Liver (tissue), 3 donors: ENCODE measurements around the gene MAP3K10.

Source experiments
- ATF3 ChIP-seq: IDR thresholded peaks from 2 replicates; pipeline ENCODE4 v1.6.1; 2016; ENCODE audit warnings: antibody characterized with exemption
- CTCF ChIP-seq: fragments of 150-350 bp; IDR thresholded peaks from 2 replicates; pipeline ENCODE4 v1.5.1; 2017; ENCODE audit warnings: improper control_type of control experiment, low read depth, low read length; ENCODE audit not compliant: missing input control
- GABPA ChIP-seq, 2 donors: IDR thresholded peaks in 1 of 2; conservative IDR thresholded peaks in 1 of 2; 2 replicates each; pipeline ENCODE4 v1.6.1; 2016; ENCODE audit warnings: antibody characterized with exemption in 2 of 2, mild to moderate bottlenecking in 1 of 2, moderate library complexity in 1 of 2
- JUND ChIP-seq, 2 donors: IDR thresholded peaks; 2 replicates each; pipeline ENCODE4 v1.6.1; 2016; ENCODE audit warnings: antibody characterized with exemption in 2 of 2
- MAX ChIP-seq: IDR thresholded peaks from 2 replicates; pipeline ENCODE4 v1.6.1; 2016; ENCODE audit warnings: antibody characterized with exemption
- RAD21 ChIP-seq, 2 donors: IDR thresholded peaks; 2 replicates each; pipeline ENCODE4 v1.6.1; 2016; ENCODE audit warnings: antibody characterized with exemption in 2 of 2, mild to moderate bottlenecking in 2 of 2
- SP1 ChIP-seq: IDR thresholded peaks from 2 replicates; pipeline ENCODE4 v1.6.1; 2018; ENCODE audit warnings: antibody characterized with exemption, mild to moderate bottlenecking
- TAF1 ChIP-seq: conservative IDR thresholded peaks from 2 replicates; pipeline ENCODE4 v1.6.1; 2016; ENCODE audit warnings: antibody characterized with exemption, mild to moderate bottlenecking
- YY1 ChIP-seq: IDR thresholded peaks from 2 replicates; pipeline ENCODE4 v1.6.1; 2016; ENCODE audit warnings: antibody characterized with exemption, mild to moderate bottlenecking
- donor health status: healthy.
- donor health status: healthy.

GRCh38 chr19:40241125-40241808 is 50.0 kb downstream of the MAP3K10 start:
- TF ChIP-seq CTCF (no peak), ATF3 (no peak), GABPA (IDR thresholded peaks at IDR 0.05 in 1 of 2, conservative IDR thresholded peaks at IDR 0.05 in 1 of 2) (no peak), RAD21 (IDR thresholded peaks at IDR 0.05) (no peak), TAF1 (no peak), MAX (no peak), SP1 (no peak), YY1 (no peak), JUND (IDR thresholded peaks at IDR 0.05) (no peak)
